K562 (cell line): Measurements from ENCODE around the gene CIART. TPM values are rescaled to one million over a fixed set of nuclear protein-coding genes. Genes with fewer than 3 reads are reported as not detected.

Source experiments
- ATAC-seq: fragments of 200-7000 bp; cut with Tn5 transposase; 3 replicates; pipeline ENCODE4 v1.9.1; 2020; ENCODE audit warnings: moderate library complexity
- BruUV-seq: library from RNA; stranded (reverse); fragments of 400-500 nt; replicated peaks from 2 replicates; lab custom pipeline; 2021; lab: Mats Ljungman, UMichigan
- CTCF ChIA-PET: fragments of 300-600 bp; formaldehyde crosslinking; extraction: SDS; loops from one replicate; lab custom pipeline; 2021; ENCODE audit warnings: low intra/inter-chr PET ratio; lab: Yijun Ruan, JAX
- POLR2A ChIA-PET: fragments of 300-600, 350-650 bp; sonication (Branson Sonifier 250); formaldehyde crosslinking; extraction: SDS; loops from one replicate; lab custom pipeline; 2021; ENCODE audit warnings: antibody characterized with exemption, inconsistent platforms; lab: Yijun Ruan, JAX
- DNase-seq, 4 experiments: peaks; one replicate each; pipeline versions ENCODE4 v3.0.0 to v3.0.0-alpha.2; 2011 to 2018; ENCODE audit warnings: low spot score in 3 of 4, mixed read lengths in 3 of 4; ENCODE audit errors: extremely low read depth in 1 of 4
- FAIRE-seq: peaks from 2 replicates; lab custom pipeline; 2011; peaks lifted over from hg19 to GRCh38; lab: Jason Lieb, UNC
- H2AFZ ChIP-seq: 2 replicates; pipeline ENCODE4 v1.6.0; 2011; ENCODE audit warnings: low read depth, low read length, control low read depth, inconsistent platforms
- H3K27ac ChIP-seq: fragments of 200-600 bp; 3 replicates; pipeline ENCODE4 v1.8.0; 2011; ENCODE audit warnings: low read depth, mild to moderate bottlenecking, control low read depth, inconsistent platforms, low read length, moderate library complexity, mixed read lengths; ENCODE audit errors: extremely low read depth
- H3K27me3 ChIP-seq, 2 experiments: fragments of 300-600 bp in 1 of 2; 2 replicates in 1 of 2; 3 replicates in 1 of 2; pipeline versions ENCODE4 v1.6.0 to v1.8.0; 2011; ENCODE audit warnings: inconsistent platforms in 2 of 2, low read length in 2 of 2, mild to moderate bottlenecking in 1 of 2, mixed read lengths in 1 of 2, moderate library complexity in 1 of 2; ENCODE audit not compliant: control insufficient read depth in 2 of 2, insufficient read depth in 2 of 2
- H3K36me3 ChIP-seq: fragments of 300-600 bp; 3 replicates; pipeline ENCODE4 v1.8.0; 2011; ENCODE audit warnings: mild to moderate bottlenecking, low read length, inconsistent platforms; ENCODE audit not compliant: control insufficient read depth, insufficient read depth
- H3K4me1 ChIP-seq, 2 experiments: fragments of 200-600 bp in 1 of 2; replicated peaks in 1 of 2; 2 replicates in 1 of 2; 3 replicates in 1 of 2; pipeline versions ENCODE4 v1.5.1 to v1.8.0; 2011; ENCODE audit warnings: inconsistent platforms in 2 of 2, low read length in 2 of 2, mild to moderate bottlenecking in 1 of 2, mixed read lengths in 1 of 2, moderate library complexity in 1 of 2; ENCODE audit not compliant: control insufficient read depth in 2 of 2, insufficient read depth in 2 of 2
- H3K4me2 ChIP-seq: 2 replicates; pipeline ENCODE4 v1.6.1; 2011; ENCODE audit warnings: low read length, control low read depth, inconsistent platforms, mixed read lengths; ENCODE audit not compliant: insufficient read depth
- H3K4me3 ChIP-seq: fragments of 200-600 bp; sonication (generic), shearing (Covaris generic); 2 replicates; pipeline ENCODE4 v1.5.1; 2016; ENCODE audit warnings: control low read depth, inconsistent platforms
- H3K79me2 ChIP-seq: fragments of 200-600 bp; 3 replicates; pipeline ENCODE4 v1.8.0; 2011; ENCODE audit warnings: low read length, inconsistent platforms; ENCODE audit not compliant: control insufficient read depth, insufficient read depth
- H3K9ac ChIP-seq, 2 experiments: 2 replicates each; pipeline versions ENCODE4 v1.6.0 to v1.6.1; 2011; ENCODE audit warnings: low read depth in 2 of 2, low read length in 2 of 2, control low read depth in 1 of 2, inconsistent platforms in 1 of 2, mild to moderate bottlenecking in 1 of 2, mixed read lengths in 1 of 2; ENCODE audit not compliant: insufficient read depth in 1 of 2
- H3K9me1 ChIP-seq: one replicate; pipeline ENCODE4 v1.6.0; 2011; ENCODE audit warnings: inconsistent platforms, mild to moderate bottlenecking, low read length, moderate library complexity; ENCODE audit not compliant: control insufficient read depth, insufficient read depth
- H3K9me3 ChIP-seq: replicated peaks from 2 replicates; pipeline ENCODE4 v1.5.1; 2011; ENCODE audit warnings: low read depth, low read length, inconsistent platforms; ENCODE audit not compliant: control insufficient read depth, insufficient read depth
- H4K20me1 ChIP-seq: replicated peaks from 2 replicates; pipeline ENCODE4 v1.6.1; 2011; ENCODE audit warnings: low read length, inconsistent platforms, mixed read lengths; ENCODE audit not compliant: control insufficient read depth, insufficient read depth
- BCLAF1 ChIP-seq, 2 experiments: fragments of 450-650 bp in 1 of 2; IDR thresholded peaks; 2 replicates each; pipeline ENCODE4 v1.6.1; 2011 to 2017; ENCODE audit warnings: low read depth in 2 of 2, antibody characterized with exemption in 1 of 2, borderline replicate concordance in 1 of 2, low read length in 1 of 2, mild to moderate bottlenecking in 1 of 2, mixed read lengths in 1 of 2; ENCODE audit not compliant: control insufficient read depth in 1 of 2
- CHCHD3 ChIP-seq: fragments of 250-450 bp; sonication (Bioruptor Pico); IDR thresholded peaks from 2 replicates; pipeline ENCODE4 v2.1.2; 2022; ENCODE audit warnings: mild to moderate bottlenecking
- IFI16 ChIP-seq: fragments of 250-450 bp; sonication (Bioruptor Pico); IDR thresholded peaks from 2 replicates; pipeline ENCODE4 v2.1.2; 2022; ENCODE audit warnings: mild to moderate bottlenecking, inconsistent platforms
- MCM3 ChIP-seq: fragments of 450-650 bp; IDR thresholded peaks from 2 replicates; pipeline ENCODE4 v1.6.1; 2016
- RBM34 ChIP-seq: fragments of 200-400 bp; formaldehyde crosslinking; IDR thresholded peaks from 2 replicates; pipeline ENCODE4 v1.6.1; 2018; ENCODE audit warnings: low read length, borderline replicate concordance; ENCODE audit not compliant: insufficient read depth
- SAP30 ChIP-seq: fragments of 200-600 bp; sonication (generic); IDR thresholded peaks from 2 replicates; pipeline ENCODE4 v1.6.1; 2012; ENCODE audit warnings: borderline replicate concordance, low read depth, mild to moderate bottlenecking, moderate library complexity, low read length, control low read depth, inconsistent platforms; ENCODE audit not compliant: insufficient read depth, poor library complexity, severe bottlenecking
- TEAD1 ChIP-seq, 2 experiments: fragments of 450-650 bp in 1 of 2; sonication (generic) in 1 of 2; formaldehyde crosslinking; IDR thresholded peaks; 2 replicates each; pipeline versions ENCODE4 v1.4.0 to v1.8.0; 2020 to 2022; ENCODE audit warnings: mild to moderate bottlenecking in 2 of 2, missing genetic modification reagents in 1 of 2
- TSC22D4 ChIP-seq: fragments of 450-650 bp; IDR thresholded peaks from 2 replicates; pipeline ENCODE4 v1.6.1; 2016; ENCODE audit warnings: missing genetic modification characterization, missing biosample characterization, control low read depth
- WHSC1 ChIP-seq: IDR thresholded peaks from one replicate; pipeline ENCODE4 v1.6.1; 2012; ENCODE audit warnings: low read length, control low read depth, inconsistent platforms
- ZC3H8 ChIP-seq: fragments of 450-650 bp; IDR thresholded peaks from 2 replicates; pipeline ENCODE4 v1.6.1; 2017
- ZFP30 ChIP-seq: fragments of 250-450 bp; sonication (Bioruptor Pico); IDR thresholded peaks from 2 replicates; pipeline ENCODE4 v1.8.0; 2022; ENCODE audit warnings: moderate library complexity, mild to moderate bottlenecking, inconsistent platforms, borderline replicate concordance
- ZNF253 ChIP-seq: fragments of 250-450 bp; sonication (Bioruptor Pico); conservative IDR thresholded peaks from 2 replicates; pipeline ENCODE4 v1.6.1; 2021; ENCODE audit warnings: mild to moderate bottlenecking
- WGBS: fragments of 100-300 bp; shearing (Covaris generic); methylation state at CpG from one replicate; pipeline ENCODE4 v1.1.6; 2016; ENCODE audit warnings: low coverage, mixed read lengths; ENCODE audit not compliant: insufficient coverage; ENCODE audit errors: missing lambda C conversion rate; 5-methylcytosine and 5-hydroxymethylcytosine counted together
- in situ Hi-C: fragments of 300-500 bp; cut with MboI; formaldehyde crosslinking; loops from 4 replicates; pipeline ENCODE4 v1.15.0; 2018; ENCODE audit warnings: inconsistent platforms, mixed read lengths
- intact Hi-C: fragments of 100-400 bp; cut with micrococcal nuclease; formaldehyde crosslinking; loops from 2 replicates; pipeline ENCODE4 v1.14.2; 2022
- polyA plus RNA-seq, 8 experiments: library from polyadenylated mRNA; depleted of rRNA in 4 of 8; stranded (reverse) in 5 of 8; unstranded in 3 of 8; fragments of >200 nt; fragmentation: Nextera tagmentation in 2 of 8; fragmentation: Illumina TruSeq in 1 of 8; extraction: Ambion mirVana in 2 of 8; extraction: Trizol in 1 of 8; gene quantifications; 2 replicates each; pipeline versions ENCODE4 v1.2.1 to v1.2.3, GENCODE V29; 2011 to 2014; ENCODE audit warnings: inconsistent platforms in 1 of 8, missing spikeins in 1 of 8
- total RNA-seq, 7 experiments: library from RNA; depleted of rRNA in 6 of 7; stranded (reverse); fragments of >200 nt in 6 of 7; fragmentation: Illumina TruSeq in 2 of 7; extraction: Trizol in 2 of 7; gene quantifications; 2 replicates each; pipeline versions ENCODE4 v1.2.1 to v1.2.3, GENCODE V29; 2011 to 2021; ENCODE audit warnings: low replicate concordance in 1 of 7

The CIART gene
- total and polyA plus RNA-seq, 9 of the 15 experiments (the other 6 are each of a cell fraction or from before 2014, with no cell fraction given), result 0.07 to 0.35 (median 0.19) TPM; not detected in 2

GRCh38 chr1:150295476-150295875 lies 13.1 kb downstream of the CIART start:
- Histone ChIP-seq H3K9me1 (no peaks in the 10 kb centered on the region), H4K20me1 (no peaks in the 10 kb centered on the region), H3K27ac (no peak overlapping the region), H3K9ac (no peak overlapping the region), H3K4me3 (peak overlapping the region; percentile 56; the same call in 1 of the 2 replicates), H3K4me2 (no peak overlapping the region), H3K4me1 (peaks cover 13 to 14% of the 10 kb centered on the region in 2 experiments), H3K27me3 (no peaks in the 10 kb centered on the region), H3K36me3 (peaks cover 49% of the 10 kb centered on the region), H3K9me3 (no peaks in the 10 kb centered on the region), H3K79me2 (peaks cover 47% of the 10 kb centered on the region), H2AFZ (no peak overlapping the region)
- no peak for DNase-seq
- ATAC-seq, result no peak
- no peak for TF ChIP-seq MCM3
- no peak for TF ChIP-seq WHSC1
- TF ChIP-seq TEAD1 (CRISPR knock-in tag; IDR thresholded peaks at IDR 0.05), result no peak
- TF ChIP-seq ZFP30 (CRISPR knock-in tag), result no peak
- TF ChIP-seq IFI16 (CRISPR knock-in tag), result no peak
- no peak for TF ChIP-seq CHCHD3 (CRISPR knock-in tag)
- no peak for TF ChIP-seq ZC3H8
- TF ChIP-seq TSC22D4 (tag), result no peak
- no peak for TF ChIP-seq BCLAF1 (IDR thresholded peaks at IDR 0.05; ENCODE audit: borderline replicate concordance in 1 of 2, control insufficient read depth in 1 of 2, low read depth in 2 of 2, low read length in 1 of 2)
- no peak for TF ChIP-seq RBM34
- no peak for TF ChIP-seq ZNF253 (CRISPR knock-in tag)
- TF ChIP-seq SAP30, result no peak
- TSS peak; percentile 29 for BruUV-seq
- intact Hi-C loops, result no loop called here
- CTCF ChIA-PET, result no interaction called here
- POLR2A ChIA-PET, result interaction anchor here (0.6 to 1.3 kb wide), 3 partner anchors 23 to 409 kb away, joined by 3 read pairs; partner anchors contain the start of gene C1orf54
- no peak for FAIRE-seq
- 89% methylated on average over 2 of the region's 2 CpGs for WGBS
- in situ Hi-C loops, result no loop called here
